Ovary (tissue), 9 donors: ENCODE measurements around the gene TRPV3. TPM values are rescaled to one million over a fixed set of nuclear protein-coding genes. Genes with fewer than 3 reads are reported as not detected.
A peak's percentile ranks its signal among the peaks of the same experiment; 100 is the strongest.

Experiments
- DNase-seq, 5 donors: peaks; one replicate each; pipeline ENCODE4 v3.0.0-alpha.2; 2019 to 2020
- H3K27ac ChIP-seq, 2 donors: fragments of 200-600 bp; one replicate each; pipeline versions ENCODE4 v1.5.1 to v1.8.0; 2019 to 2022
- H3K27me3 ChIP-seq: fragments of 200-600 bp; one replicate; pipeline ENCODE4 v1.8.0; 2022
- H3K36me3 ChIP-seq: fragments of 200-600 bp; sonication (generic); one replicate; pipeline ENCODE4 v1.5.1; 2019
- H3K4me1 ChIP-seq: one replicate; pipeline ENCODE4 v1.8.1; 2013; ENCODE audit warnings: mild to moderate bottlenecking, moderate library complexity; ENCODE audit not compliant: insufficient read depth
- H3K4me3 ChIP-seq: fragments of 200-600 bp; sonication (generic); one replicate; pipeline ENCODE4 v1.5.1; 2017
- H3K9me3 ChIP-seq, 2 donors: fragments of 200-600 bp in 1 of 2; sonication (generic) in 1 of 2; one replicate each; pipeline versions ENCODE4 v1.5.1 to v1.8.1; 2013 to 2019; ENCODE audit warnings: mild to moderate bottlenecking in 1 of 2, moderate library complexity in 1 of 2
- CTCF ChIP-seq, 3 donors: fragments of 450-650 bp in 2 of 3; fragments of 200-600 bp in 1 of 3; IDR thresholded peaks; one replicate each; pipeline versions ENCODE4 v1.5.1 to v1.8.0; 2016 to 2022; ENCODE audit warnings: antibody characterized with exemption in 3 of 3, mild to moderate bottlenecking in 1 of 3
- EP300 ChIP-seq: sonication (generic); formaldehyde crosslinking; IDR thresholded peaks from one replicate; pipeline ENCODE4 v1.6.1; 2017; ENCODE audit warnings: antibody characterized with exemption
- POLR2A ChIP-seq: fragments of 450-650 bp; IDR thresholded peaks from one replicate; pipeline ENCODE4 v1.6.1; 2017; ENCODE audit warnings: antibody characterized with exemption, mild to moderate bottlenecking, moderate library complexity
- WGBS, 3 donors: extraction: QIAGEN DNeasy Blood & Tissue Kit in 1 of 3; methylation state at CpG; one replicate each; pipeline versions ENCODE4 v1.1.5 to v1.1.7; 2013 to 2017; 5-methylcytosine and 5-hydroxymethylcytosine counted together
- intact Hi-C, 4 donors: fragments of 100-400 bp; cut with DNase I; formaldehyde crosslinking; loops; one replicate each; pipeline versions ENCODE4 v1.11.0 to v1.15.1; 2022 to 2023
- polyA plus RNA-seq, 2 donors: library from polyadenylated mRNA; stranded (reverse); fragments of 200-250 nt in 1 of 2; fragments of 350-450 nt in 1 of 2; fragmentation: Illumina TruSeq in 1 of 2; extraction: RNeasy Lipid Tissue Mini Kit (QIAGEN cat#74804) in 1 of 2; gene quantifications; one replicate each; pipeline ENCODE4 v1.2.3, GENCODE V29; 2013 to 2014
- total RNA-seq, 7 donors: library from RNA; depleted of rRNA in 2 of 7; stranded (reverse); fragments of >200 nt in 2 of 7; fragmentation: NEBNext Ultra II Directional in 3 of 7; extraction: Animal tissue kit (Norgen Biotek cat#: 25700) in 3 of 7; gene quantifications; one replicate each; pipeline versions ENCODE4 v1.1.0 to v1.2.4, GENCODE V29; 2016 to 2023
- donor health status: DM: no; HTN: no; CAD: no; lungs with moderate emphysema.
- donor health status: DM: no; HTN: no; CAD: no.
- donor health status: Bipolar disorder and iron deficiency.
- donor health status: DM: yes; HTN: yes; CAD: no.
- donor health status: DM: no; HTN: no; CAD: no.
- donor health status: DM: yes; HTN: yes; CAD: no.

Gene TRPV3
- total and polyA plus RNA-seq, 9 donors = 0.12 to 5.8 (median 1.9) TPM

- no peak for TF ChIP-seq EP300
- TF ChIP-seq POLR2A = no peak
- TF ChIP-seq CTCF (IDR thresholded peaks at IDR 0.05) = no peak
- H3K4me3 ChIP-seq = no peak overlapping the region
- intact Hi-C loops = no loop called here
- DNase-seq = no peak
- 52 to 77% (median 61%) methylated on average over 3 of the region's 3 CpGs for WGBS, 3 donors
- H3K9me3 ChIP-seq = no peaks in the 10 kb centered on the region
- no peak overlapping the region for H3K27ac ChIP-seq
- H3K36me3 ChIP-seq = no peaks in the 10 kb centered on the region
- no peaks in the 10 kb centered on the region for H3K4me1 ChIP-seq
- no peaks in the 10 kb centered on the region for H3K27me3 ChIP-seq
These were observed 74.8 kb downstream of the TRPV3 start for GRCh38 chr17:3482852-3483251.

DNA sequence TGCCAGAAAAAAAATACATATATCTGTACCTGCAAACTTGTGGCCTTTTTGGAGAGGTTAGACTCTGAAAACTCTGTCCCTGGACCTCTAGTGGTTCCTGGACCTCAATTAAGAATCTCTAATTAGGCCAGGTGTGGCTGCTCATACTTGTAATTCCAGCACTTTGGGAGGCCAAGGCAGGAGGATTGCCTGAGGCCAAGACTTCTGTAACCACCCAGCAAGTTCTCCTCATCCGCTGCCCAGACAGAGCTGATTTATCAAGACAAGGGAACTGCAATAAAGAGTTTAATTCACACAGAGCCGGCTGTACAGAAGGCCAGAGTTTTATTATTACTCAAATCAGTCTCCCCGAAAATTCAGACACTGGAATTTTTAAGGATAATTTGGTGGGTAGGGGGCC is 77.6 kb downstream of the TRPV3 start:
- no peaks in the 10 kb centered on the region for H3K9me3 ChIP-seq
- 88 to 98% (median 89%) methylated on average over 3 of the region's 3 CpGs for WGBS, 3 donors
- peaks cover 1% of the 10 kb centered on the region for H3K4me1 ChIP-seq
- no peak overlapping the region for H3K27ac ChIP-seq
- no peak for DNase-seq
- TF ChIP-seq EP300 (no peak), CTCF (IDR thresholded peaks at IDR 0.05) (no peak), POLR2A (no peak)
- H3K36me3 ChIP-seq = no peaks in the 10 kb centered on the region
- H3K27me3 ChIP-seq = no peaks in the 10 kb centered on the region
- no peak overlapping the region for H3K4me3 ChIP-seq
- intact Hi-C loops = no loop called here

- Histone ChIP-seq H3K9me3 (no peaks in the 10 kb centered on the region), H3K4me3 (peak within 1 kb of the TSS; percentile 19), H3K36me3 (no peaks in the 10 kb centered on the region), H3K27ac (peak within 1 kb of the TSS in 1 of 2 donors; percentile 0), H3K27me3 (no peaks in the 10 kb centered on the region), H3K4me1 (peaks cover 1% of the 10 kb centered on the region)
- DNase-seq = no peak
- WGBS, 3 donors = 14 to 41% (median 25%) methylated on average over 7 of the region's 7 CpGs
- intact Hi-C loops = no loop called here
- TF ChIP-seq CTCF (IDR thresholded peaks at IDR 0.05) (no peak), EP300 (no peak), POLR2A (no peak)
These were observed 81.6 kb downstream of the TRPV3 start, which contains the start of gene ASPA for GRCh38 chr17:3475812-3476610. ASPA (plus strand) TSS chr17:3475997; CDS start chr17:3476160, 163 bp downstream.

GRCh38 chr17:3475251-3475685 is 82.3 kb downstream of the TRPV3 start:
- intact Hi-C loops = no loop called here
- Histone ChIP-seq H3K27ac (no peak overlapping the region), H3K4me3 (no peak overlapping the region)

More at GRCh38 chr17:3475251-3475685, 82.3 kb downstream of the TRPV3 start:
- Histone ChIP-seq H3K9me3 (no peaks in the 10 kb centered on the region), H3K36me3 (no peaks in the 10 kb centered on the region), H3K4me1 (peaks cover 1% of the 10 kb centered on the region), H3K27me3 (no peaks in the 10 kb centered on the region)
- WGBS, 3 donors = 55 to 64% (median 62%) methylated on average over 4 of the region's 4 CpGs
- DNase-seq = no peak
- TF ChIP-seq EP300 (no peak), CTCF (IDR thresholded peaks at IDR 0.05) (no peak), POLR2A (no peak)
